SK-N-SH (cell line): ENCODE measurements around the gene SURF6. TPM values are rescaled to one million over a fixed set of nuclear protein-coding genes. Genes with fewer than 3 reads are reported as not detected.

Source experiments
- CTCF ChIA-PET: fragments of 300-600, 350-600 bp; formaldehyde crosslinking; extraction: SDS; loops from one replicate; lab custom pipeline; 2021; lab: Yijun Ruan, JAX
- POLR2A ChIA-PET: fragments of 350-600 bp; sonication (Branson Sonifier 250); formaldehyde crosslinking; extraction: SDS; loops from one replicate; lab custom pipeline; 2020; ENCODE audit warnings: antibody characterized with exemption, inconsistent platforms; lab: Yijun Ruan, JAX
- DNase-seq: peaks from one replicate; pipeline ENCODE4 v3.0.0; 2012
- H2AFZ ChIP-seq: fragments of 200-600 bp; sonication (generic); 2 replicates; pipeline ENCODE4 v1.8.1; 2016; ENCODE audit warnings: antibody characterized with exemption, mild to moderate bottlenecking, low read depth
- H3F3A ChIP-seq: fragments of 200-600 bp; sonication (generic); replicated peaks from 2 replicates; pipeline ENCODE3; 2016; ENCODE audit warnings: antibody characterized with exemption, mild to moderate bottlenecking; ENCODE audit not compliant: insufficient read depth
- H3K27ac ChIP-seq, 2 experiments: fragments of 200-500 bp in 1 of 2; fragments of 200-600 bp in 1 of 2; sonication (Bioruptor generic) in 1 of 2; sonication (generic), shearing (Covaris generic) in 1 of 2; 2 replicates each; pipeline versions ENCODE4 v1.5.1 to v1.6.1; 2014 to 2016; ENCODE audit warnings: low read depth in 2 of 2, inconsistent platforms in 1 of 2, low read length in 1 of 2, mild to moderate bottlenecking in 1 of 2, mixed read lengths in 1 of 2
- H3K27me3 ChIP-seq: fragments of 200-600 bp; sonication (generic), shearing (Covaris generic); 2 replicates; pipeline ENCODE4 v1.6.1; 2016; ENCODE audit warnings: mixed run types; ENCODE audit not compliant: insufficient read depth
- H3K36me3 ChIP-seq, 2 experiments: fragments of 200-500 bp in 1 of 2; fragments of 200-600 bp in 1 of 2; sonication (Bioruptor generic) in 1 of 2; sonication (generic) in 1 of 2; replicated peaks in 1 of 2; 2 replicates each; pipeline versions ENCODE3 to v1.5.1; 2014 to 2016; ENCODE audit warnings: low read length in 1 of 2, mild to moderate bottlenecking in 1 of 2; ENCODE audit not compliant: insufficient read depth in 2 of 2, control insufficient read depth in 1 of 2
- H3K4me1 ChIP-seq, 2 experiments: fragments of 200-500 bp in 1 of 2; fragments of 200-600 bp in 1 of 2; sonication (Bioruptor generic) in 1 of 2; sonication (generic), shearing (Covaris generic) in 1 of 2; 2 replicates each; pipeline versions ENCODE4 v1.5.1 to v1.6.1; 2014 to 2016; ENCODE audit warnings: low read depth in 1 of 2, low read length in 1 of 2, mixed run types in 1 of 2; ENCODE audit not compliant: insufficient read depth in 2 of 2, control insufficient read depth in 1 of 2
- H3K4me2 ChIP-seq: fragments of 200-600 bp; sonication (generic), shearing (Covaris generic); 2 replicates; pipeline ENCODE4 v1.6.1; 2017; ENCODE audit warnings: mixed run types
- H3K4me3 ChIP-seq, 2 experiments: fragments of 200-500 bp in 1 of 2; fragments of 200-600 bp in 1 of 2; sonication (Bioruptor generic) in 1 of 2; sonication (generic), shearing (Covaris generic) in 1 of 2; 2 replicates each; pipeline versions ENCODE4 v1.5.1 to v1.8.1; 2014 to 2016; ENCODE audit warnings: low read depth in 2 of 2, inconsistent platforms in 1 of 2, low read length in 1 of 2, mild to moderate bottlenecking in 1 of 2, mixed read lengths in 1 of 2, moderate library complexity in 1 of 2
- H3K79me2 ChIP-seq: fragments of 200-600 bp; sonication (generic); 2 replicates; pipeline ENCODE4 v1.8.1; 2017; ENCODE audit warnings: mild to moderate bottlenecking; ENCODE audit not compliant: insufficient read depth
- H3K9ac ChIP-seq: fragments of 200-600 bp; sonication (generic); 2 replicates; pipeline ENCODE4 v1.6.1; 2017; ENCODE audit warnings: mixed run types
- H3K9me2 ChIP-seq: fragments of 200-600 bp; sonication (generic); 2 replicates; pipeline ENCODE4 v1.6.1; 2017; ENCODE audit warnings: mixed run types
- H3K9me3 ChIP-seq: fragments of 200-600 bp; sonication (generic); 2 replicates; pipeline ENCODE4 v1.6.1; 2017; ENCODE audit warnings: mixed run types, mild to moderate bottlenecking, moderate library complexity
- H4K20me1 ChIP-seq: fragments of 200-600 bp; sonication (generic); 2 replicates; pipeline ENCODE4 v1.6.1; 2017; ENCODE audit warnings: mild to moderate bottlenecking, mixed run types; ENCODE audit not compliant: insufficient read depth
- CHD2 ChIP-seq: fragments of 150-350 bp; IDR thresholded peaks from 2 replicates; pipeline ENCODE4 v1.6.1; 2018; ENCODE audit warnings: low read length; ENCODE audit not compliant: partially characterized antibody
- CTCF ChIP-seq: fragments of 200-600 bp; sonication (generic); IDR thresholded peaks from 2 replicates; pipeline ENCODE4 v1.6.1; 2017; ENCODE audit warnings: antibody characterized with exemption, mild to moderate bottlenecking, moderate library complexity
- ELF1 ChIP-seq: IDR thresholded peaks from 2 replicates; pipeline ENCODE4 v1.4.0; 2012
- EP300 ChIP-seq, 2 experiments: IDR thresholded peaks; 2 replicates each; pipeline versions ENCODE4 v1.4.0 to v1.6.1; 2012; ENCODE audit warnings: borderline replicate concordance in 1 of 2, low read depth in 1 of 2, low read length in 1 of 2
- EZH2phosphoT487 ChIP-seq: fragments of 200-600 bp; sonication (generic); IDR thresholded peaks from 2 replicates; pipeline ENCODE4 v1.6.1; 2017; ENCODE audit warnings: low read depth, mixed run types, mild to moderate bottlenecking, antibody characterized with exemption, moderate library complexity, borderline replicate concordance
- FOSL2 ChIP-seq: IDR thresholded peaks from 2 replicates; pipeline ENCODE4 v1.4.0; 2012; ENCODE audit warnings: low read depth, mild to moderate bottlenecking, moderate library complexity, borderline replicate concordance
- FOXJ3 ChIP-seq: sonication (generic); formaldehyde crosslinking; IDR thresholded peaks from 2 replicates; pipeline ENCODE4 v1.5.1; 2020; ENCODE audit warnings: mild to moderate bottlenecking, missing genetic modification reagents
- FOXM1 ChIP-seq: IDR thresholded peaks from 2 replicates; pipeline ENCODE4 v1.4.0; 2012; ENCODE audit warnings: low read depth, mild to moderate bottlenecking
- GATA2 ChIP-seq: sonication (generic); formaldehyde crosslinking; IDR thresholded peaks from 2 replicates; pipeline ENCODE4 v1.5.0; 2020; ENCODE audit warnings: mild to moderate bottlenecking, missing genetic modification reagents
- IRF3 ChIP-seq: fragments of 150-350 bp; IDR thresholded peaks from 2 replicates; pipeline ENCODE4 v1.6.1; 2016; ENCODE audit warnings: mild to moderate bottlenecking, low read depth, low read length
- JUND ChIP-seq: IDR thresholded peaks from 2 replicates; pipeline ENCODE4 v1.4.0; 2012
- MAX ChIP-seq: IDR thresholded peaks from 2 replicates; pipeline ENCODE4 v1.4.0; 2012; ENCODE audit warnings: low read depth
- MEF2A ChIP-seq: IDR thresholded peaks from 2 replicates; pipeline ENCODE4 v1.4.0; 2012; ENCODE audit warnings: low read depth, borderline replicate concordance
- NFIC ChIP-seq: IDR thresholded peaks from 2 replicates; pipeline ENCODE4 v1.4.0; 2012; ENCODE audit warnings: borderline replicate concordance
- NRF1 ChIP-seq: IDR thresholded peaks from 2 replicates; pipeline ENCODE4 v1.6.1; 2012; ENCODE audit warnings: low read depth, mild to moderate bottlenecking, low read length
- POLR2AphosphoS5 ChIP-seq: IDR thresholded peaks from 2 replicates; pipeline ENCODE4 v1.6.1; 2012; ENCODE audit warnings: low read depth, low read length
- RCOR1 ChIP-seq: fragments of 150-350 bp; IDR thresholded peaks from 2 replicates; pipeline ENCODE4 v1.6.1; 2017; ENCODE audit warnings: antibody characterized with exemption, low read length
- REST ChIP-seq: IDR thresholded peaks from 2 replicates; pipeline ENCODE4 v1.6.1; 2012; ENCODE audit warnings: mild to moderate bottlenecking, low read depth, low read length, moderate library complexity
- RFX5 ChIP-seq: IDR thresholded peaks from 2 replicates; pipeline ENCODE4 v1.6.1; 2012; ENCODE audit warnings: mild to moderate bottlenecking, improper control_type of control experiment, low read length
- SIN3A ChIP-seq: IDR thresholded peaks from 2 replicates; pipeline ENCODE4 v1.6.1; 2012; ENCODE audit warnings: low read depth, mild to moderate bottlenecking, low read length, moderate library complexity, borderline replicate concordance
- SMC3 ChIP-seq: IDR thresholded peaks from 2 replicates; pipeline ENCODE4 v1.6.1; 2012; ENCODE audit warnings: low read depth, low read length, improper control_type of control experiment
- TEAD4 ChIP-seq: IDR thresholded peaks from 2 replicates; pipeline ENCODE4 v1.4.0; 2012; ENCODE audit warnings: mild to moderate bottlenecking, borderline replicate concordance; ENCODE audit not compliant: insufficient read depth
- USF1 ChIP-seq: IDR thresholded peaks from 2 replicates; pipeline ENCODE4 v1.4.0; 2012; ENCODE audit warnings: low read depth, borderline replicate concordance
- USF2 ChIP-seq: fragments of 150-350 bp; IDR thresholded peaks from 2 replicates; pipeline ENCODE4 v1.6.1; 2017; ENCODE audit warnings: antibody characterized with exemption, low read length, low read depth, borderline replicate concordance
- YY1 ChIP-seq: IDR thresholded peaks from 2 replicates; pipeline ENCODE4 v1.4.0; 2012; ENCODE audit warnings: low read depth, mild to moderate bottlenecking
- WGBS: methylation state at CpG from one replicate; pipeline ENCODE4 v1.1.6; 2017; ENCODE audit warnings: low lambda C conversion rate; 5-methylcytosine and 5-hydroxymethylcytosine counted together
- polyA plus RNA-seq, 3 experiments: library from polyadenylated mRNA; depleted of rRNA; stranded (reverse); fragments of >200 nt; gene quantifications; 2 replicates each; pipeline ENCODE4 v1.2.3, GENCODE V29; 2012

The SURF6 gene
- polyA plus RNA-seq, 1 of the 3 experiments (the other 2 are of a cell fraction), result 44.5 TPM

GRCh38 chr9:133375116-133375723 lies 39.2 kb upstream of the SURF6 start:
- Histone ChIP-seq H3K4me3 (peak overlapping the region; percentile 88 to 100), H3K79me2 (peaks cover 60% of the 10 kb centered on the region), H3K4me2 (peak overlapping the region; percentile 93), H3K4me1 (peaks cover 5 to 18% of the 10 kb centered on the region in 2 experiments; a peak in 3 of 4 replicates), H3K9ac (peak overlapping the region; percentile 99), H2AFZ (no peak overlapping the region), H3F3A (peaks cover 9% of the 10 kb centered on the region), H3K27ac (peak overlapping the region; percentile 67 to 90), H3K9me3 (no peaks in the 10 kb centered on the region), H3K27me3 (no peaks in the 10 kb centered on the region), H4K20me1 (peaks cover 50% of the 10 kb centered on the region), H3K9me2 (no peaks in the 10 kb centered on the region), H3K36me3 (peaks cover 25% of the 10 kb centered on the region in 2 experiments)
- 0% methylated on average over 7 of the region's 39 CpGs for WGBS
- POLR2A ChIA-PET, result interaction anchor here (0.7 to 0.9 kb wide), 2 partner anchors 19 to 363 kb away, joined by 3 read pairs; partner anchors contain the start of genes SARDH, SURF1 and SURF2
- CTCF ChIA-PET, result interaction anchor here (0.6 to 1.4 kb wide), 5 partner anchors 9 to 28 kb away, joined by 3 to 7 read pairs (median 3); no protein-coding TSS in a partner anchor
- peak; percentile 82 for DNase-seq
- TF ChIP-seq SIN3A (peak; percentile 5; the same call in 1 of the 2 replicates), EP300 (IDR thresholded peaks at IDR 0.05; ENCODE audit: borderline replicate concordance in 1 of 2, low read depth in 1 of 2, low read length in 1 of 2) (no peak), RFX5 (no peak), REST (no peak), RCOR1 (no peak), POLR2AphosphoS5 (no peak), CHD2 (no peak), YY1 (peak; percentile 7; the same call in 1 of the 2 replicates), CTCF (peak; percentile 29; the same call in 1 of the 2 replicates), USF1 (no peak; the same call in 1 of the 2 replicates), NFIC (no peak), NRF1 (no peak), TEAD4 (no peak), FOXJ3 (no peak), FOXM1 (no peak), MEF2A (no peak), ELF1 (peak; percentile 44; the same call in 1 of the 2 replicates), JUND (no peak), USF2 (no peak), GATA2 (CRISPR knock-in tag) (no peak), IRF3 (no peak), EZH2phosphoT487 (no peak), MAX (no peak), FOSL2 (no peak), SMC3 (no peak)
